Measurements from ENCODE around the gene PHYKPL. TPM values are rescaled to one million over a fixed set of nuclear protein-coding genes. Genes with fewer than 3 reads are reported as not detected.

The PHYKPL gene
- total and polyA plus RNA-seq, 2 of the 13 experiments (the other 11 are each of a cell fraction or from before 2014, with no cell fraction given) = 18.0 to 78.6 TPM

DNA sequence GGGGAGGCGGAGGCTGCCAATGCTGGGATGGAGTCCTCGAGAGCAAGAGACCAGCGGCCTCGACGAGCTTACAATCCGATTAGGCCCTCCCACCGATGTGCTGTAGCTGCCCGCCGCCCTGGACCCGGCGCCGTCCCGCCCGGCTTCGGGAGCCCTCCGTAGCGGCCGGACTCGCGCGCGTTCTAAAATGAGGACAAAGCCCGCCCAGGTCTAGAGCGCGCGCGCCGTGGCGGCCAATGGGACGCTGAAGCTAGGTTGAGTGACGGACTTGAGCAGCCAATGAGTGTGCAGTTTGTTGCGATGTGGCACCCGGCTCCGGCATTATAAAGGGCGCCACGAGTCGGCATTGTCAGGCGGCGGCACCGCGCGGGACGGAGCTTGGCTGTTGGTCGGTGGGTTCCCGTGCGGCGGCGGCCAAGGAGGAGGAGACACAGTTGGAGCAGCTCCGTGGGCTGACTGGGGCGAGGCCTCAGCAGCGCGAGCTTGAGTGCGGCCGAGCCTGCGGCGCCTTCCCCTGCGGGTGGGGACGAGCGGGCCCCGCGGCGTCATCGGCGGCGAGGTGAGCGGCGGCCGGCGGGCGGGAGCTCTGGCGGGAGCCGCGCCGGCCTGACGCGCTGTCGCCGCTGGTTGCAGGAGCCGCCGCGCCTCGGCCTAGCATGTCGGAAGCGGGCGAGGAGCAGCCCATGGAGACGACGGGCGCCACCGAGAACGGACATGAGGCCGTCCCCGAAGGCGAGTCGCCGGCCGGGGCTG lies 28.2 kb downstream of the PHYKPL start, which contains the start of gene HNRNPAB (continued):
- TF ChIP-seq HNF1B (CRISPR knock-in tag; IDR thresholded peaks at IDR 0.05) = peak; percentile 70; the same call in 1 of the 2 replicates
- peak; percentile 82; the same call in 1 of the 2 replicates for TF ChIP-seq ZFP41 (CRISPR knock-in tag; IDR thresholded peaks at IDR 0.05; ENCODE audit: borderline replicate concordance)
- peak; percentile 90 for TF ChIP-seq ZNF350 (CRISPR knock-in tag; IDR thresholded peaks at IDR 0.05; ENCODE audit: borderline replicate concordance, low read depth)
- no peak for TF ChIP-seq ZNF562 (CRISPR knock-in tag; IDR thresholded peaks at IDR 0.05; ENCODE audit: borderline replicate concordance)
- no peak for TF ChIP-seq ZNF546 (CRISPR knock-in tag; conservative IDR thresholded peaks at IDR 0.05)
- TF ChIP-seq NFATC3 (CRISPR knock-in tag; IDR thresholded peaks at IDR 0.05) = peak; percentile 74; the same call in 1 of the 2 replicates
- TF ChIP-seq ZNF207 (IDR thresholded peaks at IDR 0.05; ENCODE audit: borderline replicate concordance) = no peak
- peak; percentile 72; the same call in 1 of the 2 replicates for TF ChIP-seq PRMT3 (CRISPR knock-in tag; IDR thresholded peaks at IDR 0.05; ENCODE audit: borderline replicate concordance, low read depth)
- TF ChIP-seq HDAC1 (CRISPR knock-in tag; IDR thresholded peaks at IDR 0.05) = peak; percentile 97
- TF ChIP-seq GTF3A (CRISPR knock-in tag; conservative IDR thresholded peaks at IDR 0.05) = peak; percentile 81; the same call in 1 of the 2 replicates
- TF ChIP-seq TERF1 (CRISPR knock-in tag; IDR thresholded peaks at IDR 0.05) = no peak
- TF ChIP-seq IRF9 (CRISPR knock-in tag; IDR thresholded peaks at IDR 0.05; ENCODE audit: borderline replicate concordance) = peak; percentile 57; the same call in 1 of the 2 replicates
- peak; percentile 97 for TF ChIP-seq RBM39 (IDR thresholded peaks at IDR 0.05; ENCODE audit: low read depth, low read length, poor library complexity, severe bottlenecking)
- TF ChIP-seq ZNF75D (CRISPR knock-in tag; IDR thresholded peaks at IDR 0.05; ENCODE audit: borderline replicate concordance) = no peak
- TF ChIP-seq FOXP4 (CRISPR knock-in tag; IDR thresholded peaks at IDR 0.05) = no peak
- TF ChIP-seq, protein P1, sequence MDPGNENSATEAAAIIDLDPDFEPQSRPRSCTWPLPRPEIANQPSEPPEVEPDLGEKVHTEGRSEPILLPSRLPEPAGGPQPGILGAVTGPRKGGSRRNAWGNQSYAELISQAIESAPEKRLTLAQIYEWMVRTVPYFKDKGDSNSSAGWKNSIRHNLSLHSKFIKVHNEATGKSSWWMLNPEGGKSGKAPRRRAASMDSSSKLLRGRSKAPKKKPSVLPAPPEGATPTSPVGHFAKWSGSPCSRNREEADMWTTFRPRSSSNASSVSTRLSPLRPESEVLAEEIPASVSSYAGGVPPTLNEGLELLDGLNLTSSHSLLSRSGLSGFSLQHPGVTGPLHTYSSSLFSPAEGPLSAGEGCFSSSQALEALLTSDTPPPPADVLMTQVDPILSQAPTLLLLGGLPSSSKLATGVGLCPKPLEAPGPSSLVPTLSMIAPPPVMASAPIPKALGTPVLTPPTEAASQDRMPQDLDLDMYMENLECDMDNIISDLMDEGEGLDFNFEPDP (CRISPR knock-in tag; conservative IDR thresholded peaks at IDR 0.05) = no peak
- TF ChIP-seq ZNF275 (CRISPR knock-in tag; IDR thresholded peaks at IDR 0.05; ENCODE audit: borderline replicate concordance) = peak; percentile 88
